ENCODE measurements around the gene USP32.
"Not testable (repeated sequence)": the region's sequence is repeated elsewhere in the genome, so short reads cannot be mapped to it uniquely, and the experiment has no call there.

The USP32 gene

GRCh38 chr17:60252459-60252858 lies 139.5 kb downstream of the USP32 start:
- no peak overlapping the region for H3K4me3 Mint-ChIP-seq
- no peak for DNase-seq
- no peak overlapping the region for H3K27ac Mint-ChIP-seq
- H3K36me3 Mint-ChIP-seq (ENCODE audit: low read depth): peaks cover 65% of the 10 kb centered on the region
- no peaks in the 10 kb centered on the region for H3K9me3 Mint-ChIP-seq
- H3K4me1 Mint-ChIP-seq (ENCODE audit: low read depth): peaks cover 6% of the 10 kb centered on the region
- H3K27me3 Mint-ChIP-seq: no peaks in the 10 kb centered on the region

DNA sequence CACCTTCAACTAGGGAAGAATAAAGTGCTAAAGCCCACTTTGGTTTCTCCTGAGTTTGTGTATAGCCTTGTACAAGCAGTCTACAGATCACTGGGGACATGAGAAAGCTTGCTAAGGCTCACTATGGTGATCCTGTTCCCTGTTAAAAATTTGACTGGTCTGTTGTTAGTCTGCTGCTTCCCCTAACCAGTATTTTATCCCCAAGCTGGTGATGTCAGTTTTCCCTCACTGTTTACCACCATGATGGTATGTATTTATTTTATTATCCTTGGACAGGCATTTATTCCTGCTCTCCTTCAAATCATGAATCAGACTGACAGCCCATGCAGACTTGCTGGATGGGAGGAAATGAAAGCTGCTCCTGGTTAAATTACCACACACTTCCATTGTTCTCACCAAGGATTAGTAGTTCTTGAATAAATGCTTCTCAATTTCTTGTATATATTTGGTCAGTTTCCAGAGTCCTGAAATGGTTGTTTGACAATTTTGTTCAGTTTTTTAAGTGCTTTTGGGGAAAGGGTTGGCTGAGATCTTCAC lies 142.6 kb downstream of the USP32 start:
- Mint-ChIP-seq H3K27me3 (no peaks in the 10 kb centered on the region), H3K36me3 (ENCODE audit: low read depth) (peaks cover 50% of the 10 kb centered on the region), H3K4me3 (no peak overlapping the region), H3K27ac (no peak overlapping the region), H3K4me1 (ENCODE audit: low read depth) (no peaks in the 10 kb centered on the region), H3K9me3 (no peaks in the 10 kb centered on the region)
- DNase-seq: no peak

- Mint-ChIP-seq H3K36me3 (ENCODE audit: low read depth) (peaks cover 47% of the 10 kb centered on the region), H3K4me3 (no peak overlapping the region), H3K4me1 (ENCODE audit: low read depth) (no peaks in the 10 kb centered on the region), H3K27me3 (no peaks in the 10 kb centered on the region), H3K27ac (no peak overlapping the region), H3K9me3 (no peaks in the 10 kb centered on the region)
- no peak for DNase-seq
Measured at GRCh38 chr17:60248618-60249289, 143.2 kb downstream of the USP32 start.

DNA sequence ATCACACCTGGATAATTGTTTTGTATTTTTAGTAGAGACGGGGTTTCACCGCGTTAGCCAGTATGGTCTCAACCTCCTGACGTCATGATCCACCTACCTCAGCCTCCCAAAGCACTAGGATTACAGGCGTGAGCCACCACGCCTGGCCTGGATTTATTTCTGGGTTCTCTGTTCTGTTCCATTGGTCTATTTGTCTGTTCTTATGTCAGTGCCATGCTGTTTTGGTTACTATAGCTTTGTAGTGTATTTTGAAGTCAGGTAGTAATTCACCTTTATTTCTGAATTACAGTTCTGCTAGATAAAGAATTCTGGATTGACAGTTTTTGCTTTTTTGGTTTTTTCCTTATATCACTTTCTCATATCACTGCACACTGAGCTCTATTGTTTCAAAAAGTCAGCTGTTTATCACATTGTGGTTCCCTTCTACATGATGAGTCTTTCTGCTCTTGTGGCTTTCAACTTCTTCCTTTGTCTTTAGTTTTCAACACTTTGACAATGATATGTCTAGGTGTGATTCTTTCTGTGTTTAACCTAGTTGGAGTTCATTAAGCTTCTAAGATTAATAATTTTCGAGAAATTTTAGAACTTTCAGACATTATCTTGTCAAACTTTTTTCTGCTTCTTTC lies 144.0 kb downstream of the USP32 start:
- no peaks in the 10 kb centered on the region for H3K4me1 Mint-ChIP-seq (ENCODE audit: low read depth)
- no peaks in the 10 kb centered on the region for H3K27me3 Mint-ChIP-seq
- no peak for DNase-seq
- no peak overlapping the region for H3K4me3 Mint-ChIP-seq
- H3K9me3 Mint-ChIP-seq: no peaks in the 10 kb centered on the region
- H3K36me3 Mint-ChIP-seq (ENCODE audit: low read depth): peaks cover 49% of the 10 kb centered on the region
- H3K27ac Mint-ChIP-seq: no peak overlapping the region

DNA sequence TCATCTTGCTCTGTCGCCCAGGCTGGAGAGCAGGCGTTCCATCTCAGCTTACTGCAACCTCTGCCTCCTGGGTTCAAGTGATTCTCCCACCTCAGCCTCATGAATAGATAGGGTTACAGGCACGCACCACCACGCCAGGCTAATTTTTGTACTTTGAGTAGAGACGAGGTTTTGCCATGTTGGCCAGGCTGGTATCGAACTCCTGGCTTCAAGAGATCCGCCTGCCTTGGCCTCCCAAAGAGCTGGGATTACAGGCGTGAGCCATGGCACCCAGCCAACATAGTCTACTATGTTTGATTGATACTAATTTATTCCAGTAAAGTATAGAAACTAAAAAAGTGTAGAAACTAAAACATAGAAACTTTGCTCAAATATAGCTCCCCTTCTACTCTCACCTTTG lies 147.3 kb downstream of the USP32 start:
- Mint-ChIP-seq H3K4me3 (no peak overlapping the region), H3K36me3 (ENCODE audit: low read depth) (peaks cover 47% of the 10 kb centered on the region), H3K27ac (no peak overlapping the region), H3K27me3 (no peaks in the 10 kb centered on the region), H3K4me1 (ENCODE audit: low read depth) (no peaks in the 10 kb centered on the region), H3K9me3 (peaks cover 4% of the 10 kb centered on the region)
- DNase-seq: no peak

DNA sequence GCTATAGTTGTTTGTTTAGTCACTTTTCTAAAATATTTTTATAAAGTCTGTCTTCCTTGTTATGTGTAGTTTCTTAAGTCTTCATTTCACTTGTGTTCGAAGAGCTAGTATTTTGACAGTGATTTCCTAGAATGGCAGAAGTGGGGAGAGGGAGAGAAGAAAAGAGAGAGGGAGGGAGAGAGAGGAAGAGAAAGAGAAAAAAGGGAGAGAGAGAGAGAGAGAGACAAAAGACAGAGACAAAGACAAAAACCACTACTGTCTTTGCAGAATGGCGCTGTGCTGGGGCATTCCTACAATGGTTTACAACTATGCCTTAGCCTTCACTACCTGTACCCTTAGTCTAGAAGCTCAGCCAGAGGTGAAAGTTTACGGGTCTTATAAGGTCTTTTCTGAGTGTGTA lies 151.6 kb downstream of the USP32 start:
- peaks cover 4% of the 10 kb centered on the region for H3K9me3 Mint-ChIP-seq
- H3K27ac Mint-ChIP-seq: no peak overlapping the region
- no peak overlapping the region for H3K4me3 Mint-ChIP-seq
- peaks cover 32% of the 10 kb centered on the region for H3K36me3 Mint-ChIP-seq (ENCODE audit: low read depth)
- DNase-seq: no peak
- H3K27me3 Mint-ChIP-seq: no peaks in the 10 kb centered on the region
- H3K4me1 Mint-ChIP-seq (ENCODE audit: low read depth): no peaks in the 10 kb centered on the region

DNA sequence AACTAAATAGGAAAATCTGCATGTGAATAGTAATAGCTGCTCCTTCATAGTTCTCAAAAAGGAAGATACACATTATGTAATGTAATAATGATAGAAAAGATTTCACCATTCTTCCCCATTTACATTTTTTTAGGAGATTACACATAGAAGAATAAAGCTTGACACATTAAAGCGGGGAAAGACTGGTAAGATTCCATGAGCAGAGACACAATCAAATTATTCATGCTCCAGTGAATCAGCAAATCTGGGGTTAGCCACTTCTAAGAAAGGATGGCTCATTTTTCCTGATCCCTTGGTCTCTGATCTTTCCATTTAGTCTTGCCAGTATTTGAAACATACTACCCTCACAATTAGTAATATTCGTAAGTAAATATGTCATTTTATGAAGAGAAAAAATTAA lies 160.2 kb downstream of the USP32 start:
- no peak for DNase-seq
- Mint-ChIP-seq H3K9me3 (no peaks in the 10 kb centered on the region), H3K36me3 (ENCODE audit: low read depth) (peaks cover 27% of the 10 kb centered on the region), H3K4me1 (ENCODE audit: low read depth) (peaks cover 9% of the 10 kb centered on the region), H3K27ac (peak overlapping the region; percentile 66), H3K27me3 (no peaks in the 10 kb centered on the region), H3K4me3 (no peak overlapping the region)

- Mint-ChIP-seq H3K27me3 (no peaks in the 10 kb centered on the region), H3K27ac (peak overlapping the region; percentile 66), H3K36me3 (ENCODE audit: low read depth) (peaks cover 27% of the 10 kb centered on the region), H3K9me3 (no peaks in the 10 kb centered on the region), H3K4me3 (no peak overlapping the region), H3K4me1 (ENCODE audit: low read depth) (peaks cover 9% of the 10 kb centered on the region)
- DNase-seq: no peak
Measured at GRCh38 chr17:60231234-60231633, 160.7 kb downstream of the USP32 start.

GRCh38 chr17:60230358-60230757 lies 161.6 kb downstream of the USP32 start:
- H3K27ac Mint-ChIP-seq: no peak overlapping the region

DNA sequence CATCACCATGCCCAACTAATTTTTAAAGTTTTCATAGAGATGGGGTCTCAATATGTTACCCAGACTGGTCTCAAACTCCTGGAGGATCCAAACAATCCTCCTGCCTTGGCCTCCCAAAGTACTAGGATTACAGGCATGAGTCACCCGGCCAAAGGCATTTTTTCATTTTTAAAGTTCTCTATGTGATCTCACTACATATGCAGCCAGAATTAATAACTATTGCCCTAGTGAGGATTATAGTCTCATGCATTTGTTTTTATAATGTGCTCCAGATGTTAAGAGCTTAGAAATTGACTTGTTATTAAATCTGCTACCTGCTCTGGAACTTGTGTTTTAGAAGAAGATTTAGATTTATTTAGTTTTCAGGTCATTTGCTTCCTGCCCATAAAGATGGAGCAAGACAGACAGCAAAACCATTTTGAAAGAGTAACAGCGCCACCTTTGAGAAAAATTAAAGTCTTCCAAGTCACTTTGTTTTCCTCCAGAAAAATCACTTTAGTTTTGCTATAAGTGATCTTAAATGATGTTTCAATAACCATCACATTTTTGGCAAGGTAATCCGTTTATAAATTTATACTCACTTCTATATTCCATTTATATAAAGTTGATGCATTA lies 162.6 kb downstream of the USP32 start:
- no peaks in the 10 kb centered on the region for H3K27me3 Mint-ChIP-seq
- no peak overlapping the region for H3K4me3 Mint-ChIP-seq
- no peak overlapping the region for H3K27ac Mint-ChIP-seq
- no peaks in the 10 kb centered on the region for H3K9me3 Mint-ChIP-seq
- DNase-seq: no peak
- peaks cover 9% of the 10 kb centered on the region for H3K4me1 Mint-ChIP-seq (ENCODE audit: low read depth)
- H3K36me3 Mint-ChIP-seq (ENCODE audit: low read depth): peaks cover 30% of the 10 kb centered on the region

More at GRCh38 chr17:60230358-60230757, 161.6 kb downstream of the USP32 start:
- Mint-ChIP-seq H3K9me3 (no peaks in the 10 kb centered on the region), H3K36me3 (ENCODE audit: low read depth) (peaks cover 26% of the 10 kb centered on the region), H3K27me3 (no peaks in the 10 kb centered on the region), H3K4me1 (ENCODE audit: low read depth) (peaks cover 9% of the 10 kb centered on the region), H3K4me3 (no peak overlapping the region)
- no peak for DNase-seq

DNA sequence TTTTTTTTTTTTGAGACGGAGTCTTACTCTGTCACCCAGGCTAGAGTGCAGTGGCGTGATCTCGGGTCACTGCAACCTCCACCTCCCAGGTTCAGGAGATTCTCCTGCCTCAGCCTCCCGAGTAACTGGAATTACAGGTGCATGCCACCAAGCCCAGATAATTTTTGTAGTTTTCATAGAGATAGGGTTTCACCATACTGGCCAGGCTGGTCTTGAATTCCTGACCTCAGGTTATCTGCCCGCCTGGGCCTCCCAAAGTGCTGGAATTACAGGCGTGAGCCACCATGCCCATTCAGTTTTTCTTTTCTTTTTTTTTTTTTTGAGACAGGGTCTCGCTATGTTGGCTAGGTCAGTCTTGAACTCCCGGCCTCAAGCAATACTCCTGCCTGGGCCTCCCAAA lies 164.7 kb downstream of the USP32 start:
- not testable (repeated sequence) for DNase-seq; H3K27ac Mint-ChIP-seq; H3K4me1 Mint-ChIP-seq (ENCODE audit: low read depth); H3K4me3 Mint-ChIP-seq; H3K9me3 Mint-ChIP-seq; H3K27me3 Mint-ChIP-seq
- peaks cover 36% of the 10 kb centered on the region for H3K36me3 Mint-ChIP-seq (ENCODE audit: low read depth)

GRCh38 chr17:60224064-60224463 lies 167.9 kb downstream of the USP32 start:
- H3K4me1 Mint-ChIP-seq (ENCODE audit: low read depth): peaks cover 2% of the 10 kb centered on the region
- no peaks in the 10 kb centered on the region for H3K9me3 Mint-ChIP-seq
- no peak overlapping the region for H3K27ac Mint-ChIP-seq
- H3K4me3 Mint-ChIP-seq: no peak overlapping the region
- no peak for DNase-seq
- H3K27me3 Mint-ChIP-seq: no peaks in the 10 kb centered on the region
- H3K36me3 Mint-ChIP-seq (ENCODE audit: low read depth): peaks cover 51% of the 10 kb centered on the region

GRCh38 chr17:60223456-60223855 lies 168.5 kb downstream of the USP32 start:
- no peak overlapping the region for H3K27ac Mint-ChIP-seq
- no peaks in the 10 kb centered on the region for H3K27me3 Mint-ChIP-seq
- no peak overlapping the region for H3K4me3 Mint-ChIP-seq
- DNase-seq: no peak
- no peaks in the 10 kb centered on the region for H3K9me3 Mint-ChIP-seq
- H3K36me3 Mint-ChIP-seq (ENCODE audit: low read depth): peaks cover 55% of the 10 kb centered on the region
- H3K4me1 Mint-ChIP-seq (ENCODE audit: low read depth): peaks cover 2% of the 10 kb centered on the region

DNA sequence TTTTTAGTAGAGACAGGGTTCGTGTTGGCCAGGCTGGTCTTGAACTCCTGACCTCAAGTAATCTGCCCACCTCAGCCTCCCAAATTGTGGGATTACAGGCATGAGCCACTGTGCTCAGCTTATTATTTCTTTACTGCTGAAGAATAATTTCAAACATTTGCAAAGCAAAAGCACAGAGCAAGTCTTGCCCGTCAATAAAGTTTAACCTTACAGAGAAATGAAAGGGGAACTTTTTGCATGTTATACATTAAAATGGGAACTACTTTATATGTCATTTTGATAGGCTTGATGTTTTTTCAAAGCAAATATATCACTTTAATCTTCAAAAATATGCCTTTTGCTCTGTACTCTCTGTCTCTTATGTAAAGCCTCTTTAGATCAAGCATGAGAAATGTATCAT lies 173.2 kb downstream of the USP32 start:
- not testable (repeated sequence) for H3K4me1 Mint-ChIP-seq (ENCODE audit: low read depth); H3K27me3 Mint-ChIP-seq; H3K9me3 Mint-ChIP-seq; H3K4me3 Mint-ChIP-seq; DNase-seq; H3K27ac Mint-ChIP-seq
- peaks cover 41% of the 10 kb centered on the region for H3K36me3 Mint-ChIP-seq (ENCODE audit: low read depth)

DNA sequence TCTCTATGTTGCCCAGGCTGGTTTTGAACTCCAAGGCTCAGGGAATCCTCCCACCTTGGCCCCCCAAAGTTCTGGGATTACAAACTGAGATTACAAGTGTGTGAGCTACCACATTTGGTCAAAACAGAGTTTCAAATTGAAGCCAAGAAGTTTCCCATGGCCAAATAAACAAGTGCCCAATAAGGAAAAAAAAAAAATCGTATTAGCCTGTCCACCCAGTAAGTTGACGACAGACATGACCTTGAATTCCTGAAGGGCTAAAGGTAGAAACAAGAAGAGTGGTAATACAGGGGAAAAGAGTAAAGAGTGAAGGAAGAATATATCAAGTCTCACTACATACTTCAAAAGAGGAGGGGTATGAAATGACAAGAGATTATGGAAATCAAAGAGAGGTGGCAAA lies 176.0 kb downstream of the USP32 start:
- not testable (repeated sequence) for H3K9me3 Mint-ChIP-seq; H3K4me1 Mint-ChIP-seq (ENCODE audit: low read depth); H3K27me3 Mint-ChIP-seq; H3K4me3 Mint-ChIP-seq; DNase-seq; H3K27ac Mint-ChIP-seq
- H3K36me3 Mint-ChIP-seq (ENCODE audit: low read depth): peaks cover 25% of the 10 kb centered on the region
